HepG2 (cell line): ENCODE data around the gene CELF5. TPM values are rescaled to one million over a fixed set of nuclear protein-coding genes. Genes with fewer than 3 reads are reported as not detected.

Source experiments
- ARID4A ChIP-seq: sonication (generic); formaldehyde crosslinking; IDR thresholded peaks from 2 replicates; pipeline ENCODE4 v1.5.0; 2020; ENCODE audit warnings: mild to moderate bottlenecking, missing genetic modification reagents, borderline replicate concordance
- ETS1 ChIP-seq: sonication (generic); formaldehyde crosslinking; IDR thresholded peaks from 2 replicates; pipeline ENCODE4 v1.4.0; 2020; ENCODE audit warnings: missing genetic modification reagents
- HNRNPL ChIP-seq: fragments of 200-400 bp; formaldehyde crosslinking; IDR thresholded peaks from 2 replicates; pipeline ENCODE4 v1.6.1; 2017; ENCODE audit warnings: mild to moderate bottlenecking, low read depth, low read length
- KIAA2018 ChIP-seq: sonication (generic); formaldehyde crosslinking; IDR thresholded peaks from 2 replicates; pipeline ENCODE4 v1.5.0; 2020; ENCODE audit warnings: mild to moderate bottlenecking, missing genetic modification reagents, borderline replicate concordance
- POLR2G ChIP-seq: fragments of 200-400 bp; formaldehyde crosslinking; IDR thresholded peaks from 2 replicates; pipeline ENCODE4 v1.6.1; 2018; ENCODE audit warnings: mild to moderate bottlenecking, low read depth, low read length, moderate library complexity
- SMYD3 ChIP-seq: sonication (generic); formaldehyde crosslinking; IDR thresholded peaks from 2 replicates; pipeline ENCODE4 v1.8.1; 2023; ENCODE audit warnings: mild to moderate bottlenecking, missing genetic modification reagents
- THYN1 ChIP-seq: sonication (generic); formaldehyde crosslinking; IDR thresholded peaks from 2 replicates; pipeline ENCODE4 v1.8.1; 2023; ENCODE audit warnings: low read depth, mild to moderate bottlenecking, moderate library complexity, missing genetic modification reagents, borderline replicate concordance
- TMF1 ChIP-seq: sonication (generic); formaldehyde crosslinking; IDR thresholded peaks from 2 replicates; pipeline ENCODE4 v1.8.1; 2022; ENCODE audit warnings: low read depth, missing genetic modification reagents
- TOPORS ChIP-seq: sonication (generic); formaldehyde crosslinking; IDR thresholded peaks from 2 replicates; pipeline ENCODE4 v1.8.0; 2023; ENCODE audit warnings: mild to moderate bottlenecking, missing genetic modification reagents
- ZNF276 ChIP-seq: sonication (generic); formaldehyde crosslinking; IDR thresholded peaks from 2 replicates; pipeline ENCODE4 v1.4.0; 2020; ENCODE audit warnings: mild to moderate bottlenecking, low read depth, missing genetic modification reagents
- ZNF672 ChIP-seq: sonication (generic); formaldehyde crosslinking; IDR thresholded peaks from 2 replicates; pipeline ENCODE4 v1.8.1; 2022; ENCODE audit warnings: missing genetic modification reagents
- ZNF747 ChIP-seq: sonication (generic); formaldehyde crosslinking; IDR thresholded peaks from 2 replicates; pipeline ENCODE4 v1.8.1; 2023; ENCODE audit warnings: missing genetic modification reagents, mild to moderate bottlenecking, borderline replicate concordance
- polyA plus RNA-seq, 8 experiments: library from polyadenylated mRNA; depleted of rRNA in 3 of 8; stranded (reverse) in 7 of 8; unstranded in 1 of 8; fragments of >200 nt; fragmentation: Illumina TruSeq in 4 of 8; extraction: Trizol in 4 of 8; gene quantifications; 2 replicates each; pipeline versions ENCODE4 v1.2.1 to v1.2.3, GENCODE V29; 2011 to 2016; ENCODE audit warnings: low read depth in 4 of 8, missing spikeins in 1 of 8, mixed read lengths in 1 of 8; ENCODE audit not compliant: insufficient read depth in 1 of 8
- total RNA-seq, 5 experiments: library from RNA; depleted of rRNA; stranded (reverse); fragments of >200 nt; fragmentation: Illumina TruSeq; extraction: Trizol; gene quantifications; 2 replicates each; pipeline ENCODE4 v1.2.3, GENCODE V29; 2016; ENCODE audit warnings: low read depth in 1 of 5

CELF5 gene
- total and polyA plus RNA-seq, 2 of the 13 experiments (the other 11 are each of a cell fraction or from before 2014, with no cell fraction given), result 0.31 to 0.84 TPM

GRCh38 chr19:3185461-3186159 lies 38.9 kb upstream of the CELF5 start, which contains the start of gene NCLN (continued):
- TF ChIP-seq ZNF276 (CRISPR knock-in tag), result no peak
- no peak for TF ChIP-seq KIAA2018
- no peak for TF ChIP-seq THYN1 (CRISPR knock-in tag)
- no peak for TF ChIP-seq ETS1 (CRISPR knock-in tag)
- TF ChIP-seq ARID4A (CRISPR knock-in tag), result peak; percentile 72
- TF ChIP-seq TMF1 (CRISPR knock-in tag), result no peak; the same call in 1 of the 2 replicates
- TF ChIP-seq ZNF747 (CRISPR knock-in tag), result no peak
- no peak for TF ChIP-seq HNRNPL
- peak; percentile 73 for TF ChIP-seq POLR2G
- TF ChIP-seq TOPORS, result peak; percentile 41; the same call in 1 of the 2 replicates
- TF ChIP-seq ZNF672 (CRISPR knock-in tag), result 0 out of 2 replicates have a peak, but pooled peaks have one; percentile 22
- no peak for TF ChIP-seq SMYD3 (CRISPR knock-in tag)
